GM23338 (cell line): ENCODE data around the gene SACS.

Experiments
- CREB1 ChIP-seq: fragments of 250-450 bp; sonication (Bioruptor Pico); IDR thresholded peaks from 2 replicates; pipeline ENCODE4 v1.5.0; 2020; ENCODE audit warnings: low read depth, mild to moderate bottlenecking, moderate library complexity
- CTCF ChIP-seq, 2 experiments: fragments of 200-600 bp in 1 of 2; sonication (generic) in 1 of 2; conservative IDR thresholded peaks; 2 replicates each; pipeline versions ENCODE4 v1.5.1 to v1.6.1; 2016 to 2017; ENCODE audit warnings: antibody characterized with exemption in 2 of 2, low read depth in 2 of 2, mild to moderate bottlenecking in 2 of 2, moderate library complexity in 1 of 2
- EZH2 ChIP-seq: fragments of 200-600 bp; sonication (generic); IDR thresholded peaks from one replicate; pipeline ENCODE4 v1.8.0; 2017; ENCODE audit warnings: antibody characterized with exemption, mild to moderate bottlenecking, low read depth; ENCODE audit not compliant: unreplicated experiment
- EZH2phosphoT487 ChIP-seq: fragments of 200-600 bp; sonication (generic); IDR thresholded peaks from one replicate; pipeline ENCODE4 v1.8.1; 2018; ENCODE audit warnings: antibody characterized with exemption; ENCODE audit not compliant: unreplicated experiment
- JUNB ChIP-seq: IDR thresholded peaks from one replicate; pipeline ENCODE4 v1.6.1; 2016; ENCODE audit warnings: antibody characterized with exemption; ENCODE audit not compliant: unreplicated experiment
- NANOG ChIP-seq: IDR thresholded peaks from 2 replicates; pipeline ENCODE4 v1.6.1; 2016; ENCODE audit warnings: antibody characterized with exemption, borderline replicate concordance
- POLR2AphosphoS5 ChIP-seq: IDR thresholded peaks from 2 replicates; pipeline ENCODE4 v1.6.1; 2016; ENCODE audit warnings: antibody characterized with exemption, low read depth
- STAT1 ChIP-seq: IDR thresholded peaks from one replicate; pipeline ENCODE4 v1.6.1; 2016; ENCODE audit warnings: antibody characterized with exemption; ENCODE audit not compliant: unreplicated experiment
- TF ChIP-seq, protein P1 (sequence below): IDR thresholded peaks from one replicate; pipeline ENCODE4 v1.6.1; 2018; ENCODE audit warnings: antibody characterized with exemption; ENCODE audit not compliant: unreplicated experiment
- TF ChIP-seq, protein P2 (sequence below): fragments of 250-450 bp; sonication (Bioruptor Pico); IDR thresholded peaks from 2 replicates; pipeline ENCODE4 v1.5.0; 2020; ENCODE audit warnings: mild to moderate bottlenecking, moderate library complexity

DNA sequence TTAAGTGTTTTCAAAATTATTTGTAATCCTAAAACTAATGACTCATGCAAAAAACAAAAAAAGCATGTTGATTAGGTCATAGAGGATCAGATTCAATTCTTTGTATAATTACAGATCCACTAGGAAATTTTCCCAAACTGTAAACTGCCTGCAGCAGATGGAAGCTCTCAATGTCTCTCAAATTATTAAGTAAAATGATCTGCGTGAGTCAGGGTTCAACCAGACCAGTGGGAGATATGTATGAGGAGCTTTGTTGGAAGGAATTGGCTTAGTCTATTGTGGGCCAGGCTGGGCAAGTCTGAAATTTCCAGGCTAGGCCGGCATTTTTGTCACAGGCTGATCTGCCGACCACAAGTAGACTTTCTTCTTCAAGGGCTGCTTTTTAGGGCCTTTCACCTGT is 14.4 kb upstream of the SACS start:
- TF ChIP-seq EZH2, result no peak
- no peak for TF ChIP-seq POLR2AphosphoS5
- no peak for TF ChIP-seq CTCF (conservative IDR thresholded peaks at IDR 0.05; ENCODE audit: low read depth in 2 of 2)
- TF ChIP-seq EZH2phosphoT487, result no peak
- TF ChIP-seq, protein P1, sequence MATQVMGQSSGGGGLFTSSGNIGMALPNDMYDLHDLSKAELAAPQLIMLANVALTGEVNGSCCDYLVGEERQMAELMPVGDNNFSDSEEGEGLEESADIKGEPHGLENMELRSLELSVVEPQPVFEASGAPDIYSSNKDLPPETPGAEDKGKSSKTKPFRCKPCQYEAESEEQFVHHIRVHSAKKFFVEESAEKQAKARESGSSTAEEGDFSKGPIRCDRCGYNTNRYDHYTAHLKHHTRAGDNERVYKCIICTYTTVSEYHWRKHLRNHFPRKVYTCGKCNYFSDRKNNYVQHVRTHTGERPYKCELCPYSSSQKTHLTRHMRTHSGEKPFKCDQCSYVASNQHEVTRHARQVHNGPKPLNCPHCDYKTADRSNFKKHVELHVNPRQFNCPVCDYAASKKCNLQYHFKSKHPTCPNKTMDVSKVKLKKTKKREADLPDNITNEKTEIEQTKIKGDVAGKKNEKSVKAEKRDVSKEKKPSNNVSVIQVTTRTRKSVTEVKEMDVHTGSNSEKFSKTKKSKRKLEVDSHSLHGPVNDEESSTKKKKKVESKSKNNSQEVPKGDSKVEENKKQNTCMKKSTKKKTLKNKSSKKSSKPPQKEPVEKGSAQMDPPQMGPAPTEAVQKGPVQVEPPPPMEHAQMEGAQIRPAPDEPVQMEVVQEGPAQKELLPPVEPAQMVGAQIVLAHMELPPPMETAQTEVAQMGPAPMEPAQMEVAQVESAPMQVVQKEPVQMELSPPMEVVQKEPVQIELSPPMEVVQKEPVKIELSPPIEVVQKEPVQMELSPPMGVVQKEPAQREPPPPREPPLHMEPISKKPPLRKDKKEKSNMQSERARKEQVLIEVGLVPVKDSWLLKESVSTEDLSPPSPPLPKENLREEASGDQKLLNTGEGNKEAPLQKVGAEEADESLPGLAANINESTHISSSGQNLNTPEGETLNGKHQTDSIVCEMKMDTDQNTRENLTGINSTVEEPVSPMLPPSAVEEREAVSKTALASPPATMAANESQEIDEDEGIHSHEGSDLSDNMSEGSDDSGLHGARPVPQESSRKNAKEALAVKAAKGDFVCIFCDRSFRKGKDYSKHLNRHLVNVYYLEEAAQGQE, result no peak
- TF ChIP-seq STAT1, result no peak
- TF ChIP-seq JUNB, result no peak
- TF ChIP-seq NANOG, result no peak
- TF ChIP-seq CREB1 (CRISPR knock-in tag), result no peak
- TF ChIP-seq, protein P2, sequence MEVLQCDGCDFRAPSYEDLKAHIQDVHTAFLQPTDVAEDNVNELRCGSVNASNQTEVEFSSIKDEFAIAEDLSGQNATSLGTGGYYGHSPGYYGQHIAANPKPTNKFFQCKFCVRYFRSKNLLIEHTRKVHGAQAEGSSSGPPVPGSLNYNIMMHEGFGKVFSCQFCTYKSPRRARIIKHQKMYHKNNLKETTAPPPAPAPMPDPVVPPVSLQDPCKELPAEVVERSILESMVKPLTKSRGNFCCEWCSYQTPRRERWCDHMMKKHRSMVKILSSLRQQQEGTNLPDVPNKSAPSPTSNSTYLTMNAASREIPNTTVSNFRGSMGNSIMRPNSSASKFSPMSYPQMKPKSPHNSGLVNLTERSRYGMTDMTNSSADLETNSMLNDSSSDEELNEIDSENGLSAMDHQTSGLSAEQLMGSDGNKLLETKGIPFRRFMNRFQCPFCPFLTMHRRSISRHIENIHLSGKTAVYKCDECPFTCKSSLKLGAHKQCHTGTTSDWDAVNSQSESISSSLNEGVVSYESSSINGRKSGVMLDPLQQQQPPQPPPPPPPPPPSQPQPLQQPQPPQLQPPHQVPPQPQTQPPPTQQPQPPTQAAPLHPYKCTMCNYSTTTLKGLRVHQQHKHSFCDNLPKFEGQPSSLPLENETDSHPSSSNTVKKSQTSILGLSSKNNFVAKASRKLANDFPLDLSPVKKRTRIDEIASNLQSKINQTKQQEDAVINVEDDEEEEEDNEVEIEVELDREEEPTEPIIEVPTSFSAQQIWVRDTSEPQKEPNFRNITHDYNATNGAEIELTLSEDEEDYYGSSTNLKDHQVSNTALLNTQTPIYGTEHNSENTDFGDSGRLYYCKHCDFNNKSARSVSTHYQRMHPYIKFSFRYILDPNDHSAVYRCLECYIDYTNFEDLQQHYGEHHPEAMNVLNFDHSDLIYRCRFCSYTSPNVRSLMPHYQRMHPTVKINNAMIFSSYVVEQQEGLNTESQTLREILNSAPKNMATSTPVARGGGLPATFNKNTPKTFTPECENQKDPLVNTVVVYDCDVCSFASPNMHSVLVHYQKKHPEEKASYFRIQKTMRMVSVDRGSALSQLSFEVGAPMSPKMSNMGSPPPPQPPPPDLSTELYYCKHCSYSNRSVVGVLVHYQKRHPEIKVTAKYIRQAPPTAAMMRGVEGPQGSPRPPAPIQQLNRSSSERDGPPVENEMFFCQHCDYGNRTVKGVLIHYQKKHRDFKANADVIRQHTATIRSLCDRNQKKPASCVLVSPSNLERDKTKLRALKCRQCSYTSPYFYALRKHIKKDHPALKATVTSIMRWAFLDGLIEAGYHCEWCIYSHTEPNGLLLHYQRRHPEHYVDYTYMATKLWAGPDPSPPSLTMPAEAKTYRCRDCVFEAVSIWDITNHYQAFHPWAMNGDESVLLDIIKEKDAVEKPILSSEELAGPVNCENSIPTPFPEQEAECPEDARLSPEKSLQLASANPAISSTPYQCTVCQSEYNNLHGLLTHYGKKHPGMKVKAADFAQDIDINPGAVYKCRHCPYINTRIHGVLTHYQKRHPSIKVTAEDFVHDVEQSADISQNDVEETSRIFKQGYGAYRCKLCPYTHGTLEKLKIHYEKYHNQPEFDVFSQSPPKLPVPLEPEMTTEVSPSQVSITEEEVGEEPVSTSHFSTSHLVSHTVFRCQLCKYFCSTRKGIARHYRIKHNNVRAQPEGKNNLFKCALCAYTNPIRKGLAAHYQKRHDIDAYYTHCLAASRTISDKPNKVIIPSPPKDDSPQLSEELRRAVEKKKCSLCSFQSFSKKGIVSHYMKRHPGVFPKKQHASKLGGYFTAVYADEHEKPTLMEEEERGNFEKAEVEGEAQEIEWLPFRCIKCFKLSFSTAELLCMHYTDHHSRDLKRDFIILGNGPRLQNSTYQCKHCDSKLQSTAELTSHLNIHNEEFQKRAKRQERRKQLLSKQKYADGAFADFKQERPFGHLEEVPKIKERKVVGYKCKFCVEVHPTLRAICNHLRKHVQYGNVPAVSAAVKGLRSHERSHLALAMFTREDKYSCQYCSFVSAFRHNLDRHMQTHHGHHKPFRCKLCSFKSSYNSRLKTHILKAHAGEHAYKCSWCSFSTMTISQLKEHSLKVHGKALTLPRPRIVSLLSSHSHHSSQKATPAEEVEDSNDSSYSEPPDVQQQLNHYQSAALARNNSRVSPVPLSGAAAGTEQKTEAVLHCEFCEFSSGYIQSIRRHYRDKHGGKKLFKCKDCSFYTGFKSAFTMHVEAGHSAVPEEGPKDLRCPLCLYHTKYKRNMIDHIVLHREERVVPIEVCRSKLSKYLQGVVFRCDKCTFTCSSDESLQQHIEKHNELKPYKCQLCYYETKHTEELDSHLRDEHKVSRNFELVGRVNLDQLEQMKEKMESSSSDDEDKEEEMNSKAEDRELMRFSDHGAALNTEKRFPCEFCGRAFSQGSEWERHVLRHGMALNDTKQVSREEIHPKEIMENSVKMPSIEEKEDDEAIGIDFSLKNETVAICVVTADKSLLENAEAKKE (CRISPR knock-in tag), result no peak
